Muscle layer of colon (tissue), 2 donors: ENCODE data around the gene EPB41L4B.

Experiments
- H3K27ac ChIP-seq: one replicate; pipeline ENCODE4 v1.7.0; 2013; ENCODE audit warnings: low read depth, mild to moderate bottlenecking, low read length, moderate library complexity
- H3K27me3 ChIP-seq, 2 donors: one replicate each; pipeline ENCODE4 v1.7.0; 2013; ENCODE audit warnings: low read length in 2 of 2, mild to moderate bottlenecking in 2 of 2; ENCODE audit not compliant: insufficient read depth in 2 of 2, control insufficient read depth in 1 of 2
- H3K36me3 ChIP-seq: one replicate; pipeline ENCODE4 v1.7.0; 2013; ENCODE audit warnings: mild to moderate bottlenecking, low read length; ENCODE audit not compliant: insufficient read depth
- H3K4me1 ChIP-seq: one replicate; pipeline ENCODE4 v1.7.0; 2013; ENCODE audit warnings: mild to moderate bottlenecking, low read length; ENCODE audit not compliant: insufficient read depth
- H3K4me3 ChIP-seq, 2 donors: one replicate each; pipeline ENCODE4 v1.7.0; 2013; ENCODE audit warnings: low read length in 2 of 2, low read depth in 1 of 2, mild to moderate bottlenecking in 1 of 2, moderate library complexity in 1 of 2
- H3K9ac ChIP-seq: one replicate; pipeline ENCODE4 v1.7.0; 2013; ENCODE audit warnings: low read length
- H3K9me3 ChIP-seq: one replicate; pipeline ENCODE4 v1.7.0; 2013; ENCODE audit warnings: mild to moderate bottlenecking, low read length
- donor health status: abdominal sarcoma.
- donor health status: Adenocarcinoma of cecum.

EPB41L4B gene

DNA sequence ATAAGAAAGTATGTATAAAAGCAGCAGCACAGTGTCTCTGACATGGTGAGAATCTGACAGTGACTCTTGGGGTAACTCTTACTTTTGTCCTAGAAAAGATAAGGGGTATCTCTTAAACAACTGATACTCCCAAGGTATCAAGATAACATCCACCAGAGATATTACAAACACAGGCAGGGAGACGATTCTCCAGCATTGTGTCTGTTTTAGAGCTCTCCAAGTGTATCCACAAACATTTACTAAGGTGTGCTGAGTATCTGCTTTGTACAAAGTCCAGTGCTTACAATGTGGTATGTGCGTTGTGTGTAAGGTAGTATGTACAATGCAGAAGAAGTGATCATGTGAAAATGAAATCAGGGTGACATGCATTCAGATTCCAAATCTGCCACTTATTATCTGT lies 196.7 kb downstream of the EPB41L4B start:
- Histone ChIP-seq H3K9me3 (no peaks in the 10 kb centered on the region), H3K36me3 (no peaks in the 10 kb centered on the region), H3K27ac (no peak overlapping the region), H3K4me3 (no peak overlapping the region), H3K27me3 (no peaks in the 10 kb centered on the region), H3K4me1 (peaks cover 5% of the 10 kb centered on the region), H3K9ac (no peak overlapping the region)

DNA sequence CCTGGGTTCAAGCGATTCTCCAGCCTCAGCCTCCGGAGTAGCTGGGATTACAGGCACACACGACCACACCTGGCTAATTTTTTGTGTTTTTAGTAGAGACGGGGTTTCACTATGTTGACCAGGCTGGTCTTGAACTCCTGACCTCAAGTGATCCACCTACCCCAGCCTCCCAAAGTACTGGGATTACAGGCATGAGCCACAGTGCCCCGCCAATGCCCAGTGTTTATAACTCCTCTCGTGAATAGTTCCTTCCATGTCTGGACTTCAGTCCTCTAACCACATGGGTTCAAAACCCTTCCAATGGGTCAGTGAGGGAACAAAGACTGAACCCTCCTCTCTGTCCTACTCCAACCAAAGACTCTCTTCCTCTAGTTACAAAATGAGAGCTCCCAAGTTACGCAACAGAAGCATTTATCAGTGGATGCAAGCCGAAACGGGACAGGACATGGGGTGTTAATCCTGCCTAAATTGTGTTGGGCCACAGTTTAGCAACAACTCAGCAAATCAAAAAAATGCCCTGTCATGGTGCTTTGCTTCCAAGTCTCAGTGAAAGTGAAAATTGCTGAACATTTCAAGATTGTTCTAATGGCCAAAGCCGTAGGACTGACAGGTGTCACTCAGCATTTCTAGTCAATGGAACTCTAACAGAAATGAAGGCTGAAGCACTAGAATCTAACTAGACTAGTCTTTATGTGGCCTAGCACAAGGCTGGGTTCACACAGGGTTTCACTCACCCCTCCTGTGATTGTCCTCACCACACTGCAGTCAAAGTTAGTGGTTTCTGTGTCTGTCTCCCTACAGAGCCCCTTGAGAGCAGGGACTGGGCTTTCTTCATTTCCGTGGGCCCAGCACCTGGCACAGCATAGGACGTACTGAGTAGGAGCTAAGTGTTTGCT lies 197.9 kb downstream of the EPB41L4B start:
- H3K9me3 ChIP-seq: no peaks in the 10 kb centered on the region
- H3K27ac ChIP-seq: no peak overlapping the region
- no peak overlapping the region for H3K4me3 ChIP-seq
- H3K4me1 ChIP-seq: peaks cover 7% of the 10 kb centered on the region
- H3K9ac ChIP-seq: no peak overlapping the region
- H3K27me3 ChIP-seq: no peaks in the 10 kb centered on the region
- H3K36me3 ChIP-seq: no peaks in the 10 kb centered on the region
